ENCODE measurements around the gene TRMU.

DNA sequence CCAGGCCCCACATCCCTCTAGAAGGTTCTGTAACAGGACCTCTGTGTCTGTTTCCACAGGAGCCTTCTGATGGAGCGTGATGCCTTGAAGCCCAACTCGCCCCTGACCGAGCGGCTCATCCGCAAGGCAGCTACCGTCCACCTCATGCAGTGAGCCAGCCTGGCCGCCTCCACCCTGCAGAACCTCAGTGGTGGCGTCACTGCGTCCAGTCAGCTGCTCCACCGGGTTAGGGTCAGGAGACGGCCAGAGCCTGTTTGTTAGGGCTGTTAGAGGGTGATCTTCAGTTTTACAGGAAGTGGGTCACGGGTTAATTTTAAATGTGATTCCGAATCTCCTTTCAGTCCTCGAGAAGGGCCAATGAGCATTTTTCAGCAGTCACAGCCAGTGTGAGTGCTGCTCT lies 42.8 kb upstream of the TRMU start:
- no peak for TF ChIP-seq POLR2A (IDR thresholded peaks at IDR 0.05; ENCODE audit: low read depth, low read length)
- TF ChIP-seq, protein P1, sequence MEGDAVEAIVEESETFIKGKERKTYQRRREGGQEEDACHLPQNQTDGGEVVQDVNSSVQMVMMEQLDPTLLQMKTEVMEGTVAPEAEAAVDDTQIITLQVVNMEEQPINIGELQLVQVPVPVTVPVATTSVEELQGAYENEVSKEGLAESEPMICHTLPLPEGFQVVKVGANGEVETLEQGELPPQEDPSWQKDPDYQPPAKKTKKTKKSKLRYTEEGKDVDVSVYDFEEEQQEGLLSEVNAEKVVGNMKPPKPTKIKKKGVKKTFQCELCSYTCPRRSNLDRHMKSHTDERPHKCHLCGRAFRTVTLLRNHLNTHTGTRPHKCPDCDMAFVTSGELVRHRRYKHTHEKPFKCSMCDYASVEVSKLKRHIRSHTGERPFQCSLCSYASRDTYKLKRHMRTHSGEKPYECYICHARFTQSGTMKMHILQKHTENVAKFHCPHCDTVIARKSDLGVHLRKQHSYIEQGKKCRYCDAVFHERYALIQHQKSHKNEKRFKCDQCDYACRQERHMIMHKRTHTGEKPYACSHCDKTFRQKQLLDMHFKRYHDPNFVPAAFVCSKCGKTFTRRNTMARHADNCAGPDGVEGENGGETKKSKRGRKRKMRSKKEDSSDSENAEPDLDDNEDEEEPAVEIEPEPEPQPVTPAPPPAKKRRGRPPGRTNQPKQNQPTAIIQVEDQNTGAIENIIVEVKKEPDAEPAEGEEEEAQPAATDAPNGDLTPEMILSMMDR (conservative IDR thresholded peaks at IDR 0.05; ENCODE audit: low read depth, low read length), result no peak
- no peak for TF ChIP-seq MXI1 (IDR thresholded peaks at IDR 0.05; ENCODE audit: borderline replicate concordance, low read depth, low read length)
- TF ChIP-seq RAD21 (IDR thresholded peaks at IDR 0.05; ENCODE audit: low read length), result no peak
- TF ChIP-seq NFE2L2 (IDR thresholded peaks at IDR 0.05; ENCODE audit: low read depth, low read length), result no peak
- no peak for TF ChIP-seq RCOR1 (IDR thresholded peaks at IDR 0.05; ENCODE audit: insufficient replicate concordance, low read length)
- TF ChIP-seq RFX5 (IDR thresholded peaks at IDR 0.05; ENCODE audit: low read depth, low read length), result no peak
- TF ChIP-seq CEBPB (IDR thresholded peaks at IDR 0.05; ENCODE audit: low read depth, low read length), result no peak
- TF ChIP-seq FOS (IDR thresholded peaks at IDR 0.05; ENCODE audit: low read depth, low read length), result no peak
- TF ChIP-seq SMC3 (IDR thresholded peaks at IDR 0.05; ENCODE audit: low read depth, low read length), result no peak
- TF ChIP-seq, protein P2, sequence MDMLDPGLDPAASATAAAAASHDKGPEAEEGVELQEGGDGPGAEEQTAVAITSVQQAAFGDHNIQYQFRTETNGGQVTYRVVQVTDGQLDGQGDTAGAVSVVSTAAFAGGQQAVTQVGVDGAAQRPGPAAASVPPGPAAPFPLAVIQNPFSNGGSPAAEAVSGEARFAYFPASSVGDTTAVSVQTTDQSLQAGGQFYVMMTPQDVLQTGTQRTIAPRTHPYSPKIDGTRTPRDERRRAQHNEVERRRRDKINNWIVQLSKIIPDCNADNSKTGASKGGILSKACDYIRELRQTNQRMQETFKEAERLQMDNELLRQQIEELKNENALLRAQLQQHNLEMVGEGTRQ (IDR thresholded peaks at IDR 0.05; ENCODE audit: low read depth, low read length), result no peak
- TF ChIP-seq MAFK (IDR thresholded peaks at IDR 0.05; ENCODE audit: low read depth, low read length), result no peak
- TF ChIP-seq MAZ (IDR thresholded peaks at IDR 0.05; ENCODE audit: borderline replicate concordance, low read depth, low read length), result no peak
- TF ChIP-seq BHLHE40 (IDR thresholded peaks at IDR 0.05; ENCODE audit: low read depth, low read length), result no peak
